ENCODE results near the gene PGM5. TPM values are rescaled to one million over a fixed set of nuclear protein-coding genes. Genes with fewer than 3 reads are reported as not detected.

The PGM5 gene
- total and polyA plus RNA-seq, 2 experiments from 2014 or later, result 2.5 to 38.8 TPM

GRCh38 chr9:68489646-68490045 lies 133.2 kb downstream of the PGM5 start:
- 86% methylated on average over 4 of the region's 4 CpGs for WGBS (ENCODE audit: low lambda C conversion rate, missing lambda C conversion rate)

GRCh38 chr9:68492806-68493205 lies 136.4 kb downstream of the PGM5 start:
- 42% methylated on average over 6 of the region's 6 CpGs for WGBS (ENCODE audit: low lambda C conversion rate, missing lambda C conversion rate)
- no peaks in the 10 kb centered on the region for H3K9me2 ChIP-seq (replicated peaks; ENCODE audit: insufficient read depth)
- no peak overlapping the region for H3K27ac ChIP-seq

More at GRCh38 chr9:68489646-68490045, 133.2 kb downstream of the PGM5 start:
- Histone ChIP-seq H4K20me1 (ENCODE audit: insufficient read depth, poor library complexity, severe bottlenecking) (no peaks in the 10 kb centered on the region), H3K9me3 (ENCODE audit: low read depth) (no peaks in the 10 kb centered on the region), H3K9me2 (replicated peaks; ENCODE audit: insufficient read depth) (no peaks in the 10 kb centered on the region), H3K4me3 (no peak overlapping the region), H3K4me1 (ENCODE audit: insufficient read depth) (peaks cover 5% of the 10 kb centered on the region), H2AFZ (no peak overlapping the region), H3K27me3 (no peaks in the 10 kb centered on the region), H3K4me2 (no peak overlapping the region), H3K27ac (no peak overlapping the region), H3K36me3 (replicated peaks; ENCODE audit: insufficient read depth, low read depth) (no peaks in the 10 kb centered on the region), H3K79me2 (no peaks in the 10 kb centered on the region)
- no peak for DNase-seq (ENCODE audit: low spot score)
- TF ChIP-seq CTCF (IDR thresholded peaks at IDR 0.05; ENCODE audit: poor library complexity), result no peak
- no peak for TF ChIP-seq EZH2phosphoT487 (IDR thresholded peaks at IDR 0.05; ENCODE audit: low read depth, severe bottlenecking, unreplicated experiment)
- no peak for TF ChIP-seq EZH2 (IDR thresholded peaks at IDR 0.05; ENCODE audit: borderline replicate concordance)

GRCh38 chr9:68493541-68493940 lies 137.1 kb downstream of the PGM5 start:
- H2AFZ ChIP-seq, result no peak overlapping the region
- H3K27me3 ChIP-seq, result no peaks in the 10 kb centered on the region
- H3K9me2 ChIP-seq (replicated peaks; ENCODE audit: insufficient read depth), result no peaks in the 10 kb centered on the region
- H3K79me2 ChIP-seq, result no peaks in the 10 kb centered on the region
- no peak overlapping the region for H3K4me2 ChIP-seq
- no peak overlapping the region for H3K4me3 ChIP-seq
- H3K9me3 ChIP-seq (ENCODE audit: low read depth), result no peaks in the 10 kb centered on the region
- no peak for DNase-seq (ENCODE audit: low spot score)
- no peaks in the 10 kb centered on the region for H3K36me3 ChIP-seq (replicated peaks; ENCODE audit: insufficient read depth, low read depth)
- H3K27ac ChIP-seq, result no peak overlapping the region
- peaks cover 5% of the 10 kb centered on the region for H3K4me1 ChIP-seq (ENCODE audit: insufficient read depth)
- no peaks in the 10 kb centered on the region for H4K20me1 ChIP-seq (ENCODE audit: insufficient read depth, poor library complexity, severe bottlenecking)
- no peak for TF ChIP-seq CTCF (IDR thresholded peaks at IDR 0.05; ENCODE audit: poor library complexity)
- no peak for TF ChIP-seq EZH2phosphoT487 (IDR thresholded peaks at IDR 0.05; ENCODE audit: low read depth, severe bottlenecking, unreplicated experiment)
- no peak for TF ChIP-seq EZH2 (IDR thresholded peaks at IDR 0.05; ENCODE audit: borderline replicate concordance)

More at GRCh38 chr9:68492806-68493205, 136.4 kb downstream of the PGM5 start:
- Histone ChIP-seq H3K36me3 (replicated peaks; ENCODE audit: insufficient read depth, low read depth) (no peaks in the 10 kb centered on the region), H3K4me1 (ENCODE audit: insufficient read depth) (peaks cover 5% of the 10 kb centered on the region), H2AFZ (no peak overlapping the region), H3K4me3 (no peak overlapping the region), H4K20me1 (ENCODE audit: insufficient read depth, poor library complexity, severe bottlenecking) (no peaks in the 10 kb centered on the region), H3K27me3 (no peaks in the 10 kb centered on the region), H3K4me2 (no peak overlapping the region), H3K79me2 (no peaks in the 10 kb centered on the region), H3K9me3 (ENCODE audit: low read depth) (no peaks in the 10 kb centered on the region)
- TF ChIP-seq EZH2 (IDR thresholded peaks at IDR 0.05; ENCODE audit: borderline replicate concordance) (no peak), CTCF (IDR thresholded peaks at IDR 0.05; ENCODE audit: poor library complexity) (no peak), EZH2phosphoT487 (IDR thresholded peaks at IDR 0.05; ENCODE audit: low read depth, severe bottlenecking, unreplicated experiment) (no peak)
- no peak for DNase-seq (ENCODE audit: low spot score)

Measured in hepatocyte (in vitro differentiated cells).